OCI-LY3 (cell line): ENCODE data around the gene DNHD1.

ENCODE experiments used
- EZH2phosphoT487 ChIP-seq: fragments of 200-600 bp; shearing (Covaris generic); IDR thresholded peaks from 2 replicates; pipeline ENCODE4 v1.6.1; 2018; ENCODE audit warnings: antibody characterized with exemption, mixed run types, low read depth
- TF ChIP-seq, protein P1 (sequence below): fragments of 200-600, 300-600 bp; sonication (generic); IDR thresholded peaks from 2 replicates; pipeline ENCODE4 v1.5.1; 2014; ENCODE audit warnings: antibody characterized with exemption, low read length, low read depth

DNA sequence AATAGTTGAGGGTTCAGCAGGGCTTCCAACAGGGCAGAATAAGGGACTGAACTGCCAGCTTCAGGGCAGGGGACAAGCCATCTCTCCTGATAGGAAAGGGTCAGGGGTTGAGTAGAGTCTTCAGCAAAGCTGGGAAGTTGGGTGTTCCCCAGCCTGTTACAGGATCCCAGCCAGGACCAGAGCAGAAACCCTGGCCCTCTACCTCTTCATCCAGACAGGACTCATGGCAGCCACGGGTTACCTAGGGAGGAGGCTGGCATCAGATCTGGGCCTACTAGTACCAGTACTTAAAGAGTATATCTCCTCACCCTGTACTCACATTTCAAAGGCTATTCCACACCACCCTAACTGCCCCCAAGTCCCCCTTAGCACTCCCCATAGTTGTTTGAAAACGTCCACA, 117.4 kb downstream of the DNHD1 start:
- TF ChIP-seq, protein P1, sequence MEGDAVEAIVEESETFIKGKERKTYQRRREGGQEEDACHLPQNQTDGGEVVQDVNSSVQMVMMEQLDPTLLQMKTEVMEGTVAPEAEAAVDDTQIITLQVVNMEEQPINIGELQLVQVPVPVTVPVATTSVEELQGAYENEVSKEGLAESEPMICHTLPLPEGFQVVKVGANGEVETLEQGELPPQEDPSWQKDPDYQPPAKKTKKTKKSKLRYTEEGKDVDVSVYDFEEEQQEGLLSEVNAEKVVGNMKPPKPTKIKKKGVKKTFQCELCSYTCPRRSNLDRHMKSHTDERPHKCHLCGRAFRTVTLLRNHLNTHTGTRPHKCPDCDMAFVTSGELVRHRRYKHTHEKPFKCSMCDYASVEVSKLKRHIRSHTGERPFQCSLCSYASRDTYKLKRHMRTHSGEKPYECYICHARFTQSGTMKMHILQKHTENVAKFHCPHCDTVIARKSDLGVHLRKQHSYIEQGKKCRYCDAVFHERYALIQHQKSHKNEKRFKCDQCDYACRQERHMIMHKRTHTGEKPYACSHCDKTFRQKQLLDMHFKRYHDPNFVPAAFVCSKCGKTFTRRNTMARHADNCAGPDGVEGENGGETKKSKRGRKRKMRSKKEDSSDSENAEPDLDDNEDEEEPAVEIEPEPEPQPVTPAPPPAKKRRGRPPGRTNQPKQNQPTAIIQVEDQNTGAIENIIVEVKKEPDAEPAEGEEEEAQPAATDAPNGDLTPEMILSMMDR, result no peak
- TF ChIP-seq EZH2phosphoT487, result no peak
